Activated naive CD8-positive, alpha-beta T cell (primary cell): Measurements from ENCODE around the gene ACTL8.

Source experiments
- H3K27ac Mint-ChIP-seq: one replicate; pipeline ENCODE4 v1.8.0; 2021; ENCODE audit warnings: mixed read lengths
- H3K27me3 Mint-ChIP-seq: one replicate; pipeline ENCODE4 v1.8.0; 2021; ENCODE audit warnings: mixed read lengths
- H3K36me3 Mint-ChIP-seq: one replicate; pipeline ENCODE4 v1.8.0; 2021; ENCODE audit warnings: mixed read lengths
- H3K4me1 Mint-ChIP-seq: one replicate; pipeline ENCODE4 v1.8.0; 2021; ENCODE audit warnings: low read depth, mixed read lengths
- H3K4me3 Mint-ChIP-seq: one replicate; pipeline ENCODE4 v1.8.0; 2021; ENCODE audit warnings: mild to moderate bottlenecking, mixed read lengths
- H3K9me3 Mint-ChIP-seq: one replicate; pipeline ENCODE4 v1.8.0; 2021; ENCODE audit warnings: low read depth, mixed read lengths

The ACTL8 gene

GRCh38 chr1:17755120-17755519 lies at the start of gene ACTL8:
Gene ACTL8, plus strand, starts transcription at chr1:17755333. Its CDS starts 67,676 bp downstream, at chr1:17823009.
- Mint-ChIP-seq H3K27ac (no peak within 1 kb of the TSS), H3K4me1 (no peaks in the 10 kb centered on the region), H3K36me3 (peaks cover 7% of the 10 kb centered on the region), H3K9me3 (peaks cover 34% of the 10 kb centered on the region), H3K27me3 (peaks cover 1% of the 10 kb centered on the region), H3K4me3 (no peak within 1 kb of the TSS)

GRCh38 chr1:17706445-17706844 lies 48.7 kb upstream of the ACTL8 start:
- no peaks in the 10 kb centered on the region for H3K36me3 Mint-ChIP-seq
- no peak overlapping the region for H3K4me3 Mint-ChIP-seq
- H3K4me1 Mint-ChIP-seq: no peaks in the 10 kb centered on the region
- H3K27me3 Mint-ChIP-seq: no peaks in the 10 kb centered on the region
- H3K9me3 Mint-ChIP-seq: no peaks in the 10 kb centered on the region
- H3K27ac Mint-ChIP-seq: no peak overlapping the region

- Mint-ChIP-seq H3K9me3 (no peaks in the 10 kb centered on the region), H3K4me1 (no peaks in the 10 kb centered on the region), H3K4me3 (no peak overlapping the region), H3K27me3 (no peaks in the 10 kb centered on the region), H3K36me3 (no peaks in the 10 kb centered on the region), H3K27ac (no peak overlapping the region)
Measured at GRCh38 chr1:17709981-17710380, 45.2 kb upstream of the ACTL8 start.

GRCh38 chr1:17710889-17711576 lies 44.1 kb upstream of the ACTL8 start:
- Mint-ChIP-seq H3K27me3 (no peaks in the 10 kb centered on the region), H3K4me3 (no peak overlapping the region), H3K27ac (no peak overlapping the region), H3K36me3 (no peaks in the 10 kb centered on the region), H3K9me3 (no peaks in the 10 kb centered on the region), H3K4me1 (no peaks in the 10 kb centered on the region)

- Mint-ChIP-seq H3K4me1 (no peaks in the 10 kb centered on the region), H3K36me3 (no peaks in the 10 kb centered on the region), H3K27me3 (no peaks in the 10 kb centered on the region), H3K27ac (no peak overlapping the region), H3K9me3 (no peaks in the 10 kb centered on the region), H3K4me3 (no peak overlapping the region)
Measured at GRCh38 chr1:17711577-17711910, 43.6 kb upstream of the ACTL8 start.

- no peaks in the 10 kb centered on the region for H3K9me3 Mint-ChIP-seq
- H3K36me3 Mint-ChIP-seq: no peaks in the 10 kb centered on the region
- no peak overlapping the region for H3K27ac Mint-ChIP-seq
- H3K27me3 Mint-ChIP-seq: no peaks in the 10 kb centered on the region
- H3K4me3 Mint-ChIP-seq: no peak overlapping the region
- no peaks in the 10 kb centered on the region for H3K4me1 Mint-ChIP-seq
Measured at GRCh38 chr1:17711941-17712340, 43.2 kb upstream of the ACTL8 start.

GRCh38 chr1:17713993-17714392 lies 41.1 kb upstream of the ACTL8 start:
- H3K4me1 Mint-ChIP-seq: no peaks in the 10 kb centered on the region
- no peaks in the 10 kb centered on the region for H3K9me3 Mint-ChIP-seq
- H3K27ac Mint-ChIP-seq: no peak overlapping the region
- peaks cover 1% of the 10 kb centered on the region for H3K27me3 Mint-ChIP-seq
- no peak overlapping the region for H3K4me3 Mint-ChIP-seq
- H3K36me3 Mint-ChIP-seq: no peaks in the 10 kb centered on the region

- Mint-ChIP-seq H3K9me3 (no peaks in the 10 kb centered on the region), H3K27me3 (peaks cover 3% of the 10 kb centered on the region), H3K4me1 (no peaks in the 10 kb centered on the region), H3K36me3 (no peaks in the 10 kb centered on the region), H3K27ac (no peak overlapping the region), H3K4me3 (no peak overlapping the region)
Measured at GRCh38 chr1:17717594-17718535, 37.3 kb upstream of the ACTL8 start.

- Mint-ChIP-seq H3K4me3 (no peak overlapping the region), H3K27me3 (peaks cover 3% of the 10 kb centered on the region), H3K9me3 (no peaks in the 10 kb centered on the region), H3K4me1 (no peaks in the 10 kb centered on the region), H3K36me3 (no peaks in the 10 kb centered on the region), H3K27ac (no peak overlapping the region)
Measured at GRCh38 chr1:17719874-17720273, 35.3 kb upstream of the ACTL8 start.

GRCh38 chr1:17721444-17721843 lies 33.7 kb upstream of the ACTL8 start:
- Mint-ChIP-seq H3K9me3 (no peaks in the 10 kb centered on the region), H3K4me1 (no peaks in the 10 kb centered on the region), H3K27ac (no peak overlapping the region), H3K36me3 (no peaks in the 10 kb centered on the region), H3K27me3 (peaks cover 3% of the 10 kb centered on the region), H3K4me3 (no peak overlapping the region)

GRCh38 chr1:17723684-17724083 lies 31.4 kb upstream of the ACTL8 start:
- Mint-ChIP-seq H3K4me3 (no peak overlapping the region), H3K9me3 (no peaks in the 10 kb centered on the region), H3K27ac (no peak overlapping the region), H3K27me3 (peaks cover 2% of the 10 kb centered on the region), H3K36me3 (no peaks in the 10 kb centered on the region), H3K4me1 (no peaks in the 10 kb centered on the region)

- no peaks in the 10 kb centered on the region for H3K9me3 Mint-ChIP-seq
- H3K36me3 Mint-ChIP-seq: no peaks in the 10 kb centered on the region
- no peak overlapping the region for H3K4me3 Mint-ChIP-seq
- H3K27ac Mint-ChIP-seq: no peak overlapping the region
- H3K27me3 Mint-ChIP-seq: peaks cover 2% of the 10 kb centered on the region
- no peaks in the 10 kb centered on the region for H3K4me1 Mint-ChIP-seq
Measured at GRCh38 chr1:17724150-17724549, 31.0 kb upstream of the ACTL8 start.

GRCh38 chr1:17725084-17725719 lies 29.9 kb upstream of the ACTL8 start:
- Mint-ChIP-seq H3K36me3 (no peaks in the 10 kb centered on the region), H3K27me3 (peaks cover 2% of the 10 kb centered on the region), H3K4me1 (no peaks in the 10 kb centered on the region), H3K27ac (no peak overlapping the region), H3K4me3 (no peak overlapping the region), H3K9me3 (no peaks in the 10 kb centered on the region)

GRCh38 chr1:17725811-17726582 lies 29.1 kb upstream of the ACTL8 start:
- Mint-ChIP-seq H3K4me3 (no peak overlapping the region), H3K27ac (no peak overlapping the region), H3K36me3 (no peaks in the 10 kb centered on the region), H3K9me3 (no peaks in the 10 kb centered on the region), H3K4me1 (no peaks in the 10 kb centered on the region), H3K27me3 (no peaks in the 10 kb centered on the region)
